ENCODE measurements around the gene RORC. TPM values are rescaled to one million over a fixed set of nuclear protein-coding genes. Genes with fewer than 3 reads are reported as not detected.

RORC gene
- total and polyA plus RNA-seq, 4 donors, result 7.6 to 24.7 (median 9.6) TPM

DNA sequence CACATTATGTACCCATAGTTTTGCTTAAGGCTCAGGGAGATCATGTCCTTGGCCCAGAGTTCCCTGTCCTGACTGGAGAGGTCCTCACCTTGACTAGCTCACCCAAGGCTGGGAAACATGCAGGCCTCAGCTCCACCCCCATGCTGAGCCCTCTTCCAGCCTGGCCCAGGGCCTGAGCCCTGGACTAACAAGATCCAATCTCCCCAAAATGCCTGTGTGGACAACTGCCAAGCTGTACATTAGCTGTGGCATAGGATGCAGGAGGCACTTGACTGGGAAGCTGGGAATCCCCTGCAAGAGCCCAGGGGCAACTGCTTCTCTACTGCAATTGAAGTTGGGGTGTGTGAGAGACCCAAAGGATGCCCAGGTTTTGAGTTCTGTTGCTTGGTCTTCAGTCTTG, 28.4 kb downstream of the RORC start:
- TF ChIP-seq, protein P1, sequence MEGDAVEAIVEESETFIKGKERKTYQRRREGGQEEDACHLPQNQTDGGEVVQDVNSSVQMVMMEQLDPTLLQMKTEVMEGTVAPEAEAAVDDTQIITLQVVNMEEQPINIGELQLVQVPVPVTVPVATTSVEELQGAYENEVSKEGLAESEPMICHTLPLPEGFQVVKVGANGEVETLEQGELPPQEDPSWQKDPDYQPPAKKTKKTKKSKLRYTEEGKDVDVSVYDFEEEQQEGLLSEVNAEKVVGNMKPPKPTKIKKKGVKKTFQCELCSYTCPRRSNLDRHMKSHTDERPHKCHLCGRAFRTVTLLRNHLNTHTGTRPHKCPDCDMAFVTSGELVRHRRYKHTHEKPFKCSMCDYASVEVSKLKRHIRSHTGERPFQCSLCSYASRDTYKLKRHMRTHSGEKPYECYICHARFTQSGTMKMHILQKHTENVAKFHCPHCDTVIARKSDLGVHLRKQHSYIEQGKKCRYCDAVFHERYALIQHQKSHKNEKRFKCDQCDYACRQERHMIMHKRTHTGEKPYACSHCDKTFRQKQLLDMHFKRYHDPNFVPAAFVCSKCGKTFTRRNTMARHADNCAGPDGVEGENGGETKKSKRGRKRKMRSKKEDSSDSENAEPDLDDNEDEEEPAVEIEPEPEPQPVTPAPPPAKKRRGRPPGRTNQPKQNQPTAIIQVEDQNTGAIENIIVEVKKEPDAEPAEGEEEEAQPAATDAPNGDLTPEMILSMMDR (IDR thresholded peaks at IDR 0.05; ENCODE audit: control extremely low read depth, extremely low read depth), result no peak
- DNase-seq (no peak), ATAC-seq (ENCODE audit: insufficient read depth, low FRiP score) (no peak)
- Histone ChIP-seq H3K9me3 (ENCODE audit: control insufficient read depth in 4 of 4, insufficient read depth in 3 of 4, low read length in 3 of 4) (no peaks in the 10 kb centered on the region), H3K9ac (ENCODE audit: insufficient read depth in 1 of 2, low read length in 2 of 2) (no peak overlapping the region), H3K27ac (ENCODE audit: low read depth in 1 of 2, low read length in 1 of 2) (no peak overlapping the region), H3K4me1 (ENCODE audit: control insufficient read depth in 5 of 5, insufficient read depth in 5 of 5, low read length in 5 of 5) (no peaks in the 10 kb centered on the region), H3K36me3 (ENCODE audit: control insufficient read depth in 4 of 4, insufficient read depth in 4 of 4, low read length in 4 of 4) (peaks cover 0 to 3% (median 0%) of the 10 kb centered on the region in 4 donors), H3K4me3 (no peak overlapping the region), H3K27me3 (ENCODE audit: control insufficient read depth in 3 of 3, insufficient read depth in 3 of 3, low read length in 2 of 3) (peaks cover 0 to 18% (median 4%) of the 10 kb centered on the region in 3 donors)

GRCh38 chr1:151802372-151802771, 29.2 kb downstream of the RORC start:
- 91 to 96% methylated on average over 5 of the region's 5 CpGs for WGBS, 2 donors
- DNase-seq (no peak), ATAC-seq (ENCODE audit: insufficient read depth, low FRiP score) (no peak)
- no peak overlapping the region for H3K4me3 ChIP-seq
- no peak overlapping the region for H3K9ac ChIP-seq (ENCODE audit: insufficient read depth in 1 of 2, low read length in 2 of 2)
- peaks cover 0 to 2% (median 0%) of the 10 kb centered on the region in 4 donors for H3K36me3 ChIP-seq (ENCODE audit: control insufficient read depth in 4 of 4, insufficient read depth in 4 of 4, low read length in 4 of 4)
- no peaks in the 10 kb centered on the region for H3K9me3 ChIP-seq (ENCODE audit: control insufficient read depth in 4 of 4, insufficient read depth in 3 of 4, low read length in 3 of 4)
- H3K27ac ChIP-seq (ENCODE audit: low read depth in 1 of 2, low read length in 1 of 2), result no peak overlapping the region
- H3K27me3 ChIP-seq (ENCODE audit: control insufficient read depth in 3 of 3, insufficient read depth in 3 of 3, low read length in 2 of 3), result peaks cover 0 to 20% (median 4%) of the 10 kb centered on the region in 3 donors
- H3K4me1 ChIP-seq (ENCODE audit: control insufficient read depth in 5 of 5, insufficient read depth in 5 of 5, low read length in 5 of 5), result no peaks in the 10 kb centered on the region
- TF ChIP-seq, protein P1 (IDR thresholded peaks at IDR 0.05; ENCODE audit: control extremely low read depth, extremely low read depth), result no peak

- DNase-seq, result no peak
- H3K9ac ChIP-seq (ENCODE audit: insufficient read depth in 1 of 2, low read length in 2 of 2), result no peak overlapping the region
- no peaks in the 10 kb centered on the region for H3K9me3 ChIP-seq (ENCODE audit: control insufficient read depth in 4 of 4, insufficient read depth in 3 of 4, low read length in 3 of 4)
- H3K36me3 ChIP-seq (ENCODE audit: control insufficient read depth in 4 of 4, insufficient read depth in 4 of 4, low read length in 4 of 4), result no peaks in the 10 kb centered on the region
- WGBS, 2 donors, result 86 to 91% methylated on average over 7 of the region's 7 CpGs
- no peaks in the 10 kb centered on the region for H3K4me1 ChIP-seq (ENCODE audit: control insufficient read depth in 5 of 5, insufficient read depth in 5 of 5, low read length in 5 of 5)
- peaks cover 0 to 20% (median 4%) of the 10 kb centered on the region in 3 donors for H3K27me3 ChIP-seq (ENCODE audit: control insufficient read depth in 3 of 3, insufficient read depth in 3 of 3, low read length in 2 of 3)
- no peak overlapping the region for H3K4me3 ChIP-seq
- no peak overlapping the region for H3K27ac ChIP-seq (ENCODE audit: low read depth in 1 of 2, low read length in 1 of 2)
- TF ChIP-seq, protein P1 (IDR thresholded peaks at IDR 0.05; ENCODE audit: control extremely low read depth, extremely low read depth), result no peak
- ATAC-seq (ENCODE audit: insufficient read depth, low FRiP score), result no peak
Measured at GRCh38 chr1:151801846-151802245, 29.8 kb downstream of the RORC start.

DNA sequence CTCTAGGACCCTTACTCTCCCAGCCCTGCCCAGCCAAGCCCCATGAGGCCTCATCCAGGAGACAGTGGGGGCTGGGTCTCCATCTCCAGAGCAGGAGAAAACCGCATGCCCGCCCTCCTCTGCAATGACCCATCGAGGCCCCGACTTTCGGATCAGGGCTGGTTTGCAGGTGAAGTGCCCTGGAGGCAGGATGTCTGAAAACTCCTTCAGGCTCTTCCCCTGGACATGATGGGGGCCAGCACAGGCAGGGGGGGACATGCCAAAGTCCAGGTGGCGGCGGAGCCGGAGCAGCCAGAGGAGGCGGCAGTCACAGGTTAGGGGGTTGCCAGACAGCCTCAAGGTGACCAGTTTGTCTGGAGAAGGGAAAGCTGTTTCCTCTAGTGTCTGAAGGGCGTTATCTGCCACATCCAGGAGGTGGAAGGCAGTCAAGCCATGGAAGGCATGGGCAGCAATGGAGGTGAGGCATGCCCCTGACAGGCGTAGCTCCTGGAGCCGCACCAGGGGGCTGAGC, 30.2 kb downstream of the RORC start:
- Histone ChIP-seq H3K27me3 (ENCODE audit: control insufficient read depth in 3 of 3, insufficient read depth in 3 of 3, low read length in 2 of 3) (peaks cover 0 to 20% (median 4%) of the 10 kb centered on the region in 3 donors), H3K36me3 (ENCODE audit: control insufficient read depth in 4 of 4, insufficient read depth in 4 of 4, low read length in 4 of 4) (no peaks in the 10 kb centered on the region), H3K4me1 (ENCODE audit: control insufficient read depth in 5 of 5, insufficient read depth in 5 of 5, low read length in 5 of 5) (no peaks in the 10 kb centered on the region), H3K9ac (ENCODE audit: insufficient read depth in 1 of 2, low read length in 2 of 2) (no peak overlapping the region), H3K4me3 (no peak overlapping the region), H3K9me3 (ENCODE audit: control insufficient read depth in 4 of 4, insufficient read depth in 3 of 4, low read length in 3 of 4) (no peaks in the 10 kb centered on the region), H3K27ac (ENCODE audit: low read depth in 1 of 2, low read length in 1 of 2) (no peak overlapping the region)
- ATAC-seq (ENCODE audit: insufficient read depth, low FRiP score) (no peak), DNase-seq (no peak)
- TF ChIP-seq, protein P1 (IDR thresholded peaks at IDR 0.05; ENCODE audit: control extremely low read depth, extremely low read depth), result no peak
- 94 to 97% methylated on average over 12 of the region's 12 CpGs for WGBS, 2 donors

Data from lung (tissue), 12 donors.